ENCODE data around the gene OPN1SW.

Gene OPN1SW

DNA sequence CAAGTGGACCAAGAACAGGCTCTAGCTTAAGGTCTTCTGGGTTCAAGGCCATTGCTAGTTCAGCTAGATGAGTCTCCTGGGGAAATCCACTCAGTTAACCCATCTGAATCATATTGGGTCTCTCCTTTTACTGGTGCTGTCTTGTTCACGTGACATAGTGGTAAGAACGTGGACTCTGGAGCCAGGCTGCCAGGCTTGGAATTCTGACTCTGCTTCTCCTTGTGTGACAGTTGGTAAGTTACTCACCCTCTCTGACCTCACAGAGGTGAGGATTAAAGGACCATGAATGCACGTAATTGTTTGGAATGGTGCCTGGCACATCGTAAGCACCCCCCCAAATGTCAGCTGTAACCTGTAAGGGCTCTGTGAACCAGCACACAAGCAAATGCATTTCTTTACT, 46.1 kb downstream of the OPN1SW start:
- H3K9me3 ChIP-seq: no peaks in the 10 kb centered on the region
- H3K27me3 ChIP-seq: no peaks in the 10 kb centered on the region
- TF ChIP-seq, protein P1, sequence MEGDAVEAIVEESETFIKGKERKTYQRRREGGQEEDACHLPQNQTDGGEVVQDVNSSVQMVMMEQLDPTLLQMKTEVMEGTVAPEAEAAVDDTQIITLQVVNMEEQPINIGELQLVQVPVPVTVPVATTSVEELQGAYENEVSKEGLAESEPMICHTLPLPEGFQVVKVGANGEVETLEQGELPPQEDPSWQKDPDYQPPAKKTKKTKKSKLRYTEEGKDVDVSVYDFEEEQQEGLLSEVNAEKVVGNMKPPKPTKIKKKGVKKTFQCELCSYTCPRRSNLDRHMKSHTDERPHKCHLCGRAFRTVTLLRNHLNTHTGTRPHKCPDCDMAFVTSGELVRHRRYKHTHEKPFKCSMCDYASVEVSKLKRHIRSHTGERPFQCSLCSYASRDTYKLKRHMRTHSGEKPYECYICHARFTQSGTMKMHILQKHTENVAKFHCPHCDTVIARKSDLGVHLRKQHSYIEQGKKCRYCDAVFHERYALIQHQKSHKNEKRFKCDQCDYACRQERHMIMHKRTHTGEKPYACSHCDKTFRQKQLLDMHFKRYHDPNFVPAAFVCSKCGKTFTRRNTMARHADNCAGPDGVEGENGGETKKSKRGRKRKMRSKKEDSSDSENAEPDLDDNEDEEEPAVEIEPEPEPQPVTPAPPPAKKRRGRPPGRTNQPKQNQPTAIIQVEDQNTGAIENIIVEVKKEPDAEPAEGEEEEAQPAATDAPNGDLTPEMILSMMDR (IDR thresholded peaks at IDR 0.05; ENCODE audit: low read depth, low read length): no peak
- no peak for DNase-seq
- H3K36me3 ChIP-seq: no peaks in the 10 kb centered on the region
- no peak overlapping the region for H3K4me3 ChIP-seq (ENCODE audit: low read depth, low read length)
- H3K4me1 ChIP-seq: peaks cover 3% of the 10 kb centered on the region

DNA sequence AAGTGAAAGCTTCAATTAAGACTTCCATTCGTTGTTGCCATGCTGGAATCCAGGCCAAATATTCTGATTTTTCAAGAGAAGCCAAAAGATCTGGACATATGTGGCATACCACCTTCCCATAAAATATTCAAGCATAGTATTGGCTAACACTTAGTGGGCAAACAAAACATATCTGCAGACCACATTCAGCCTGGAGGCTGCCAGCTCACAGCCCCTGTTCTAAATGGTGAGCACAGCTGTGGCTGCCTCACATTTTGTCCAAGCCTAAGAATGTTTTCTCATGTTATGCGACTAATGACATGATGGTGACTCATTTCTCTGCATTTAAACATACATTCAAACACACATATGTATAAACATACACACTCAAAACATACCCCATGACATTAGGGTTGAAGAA, 47.0 kb downstream of the OPN1SW start:
- Histone ChIP-seq H3K36me3 (no peaks in the 10 kb centered on the region), H3K4me1 (peaks cover 3% of the 10 kb centered on the region), H3K9me3 (no peaks in the 10 kb centered on the region), H3K27me3 (no peaks in the 10 kb centered on the region), H3K4me3 (ENCODE audit: low read depth, low read length) (no peak overlapping the region)
- TF ChIP-seq, protein P1 (IDR thresholded peaks at IDR 0.05; ENCODE audit: low read depth, low read length): no peak
- no peak for DNase-seq

DNA sequence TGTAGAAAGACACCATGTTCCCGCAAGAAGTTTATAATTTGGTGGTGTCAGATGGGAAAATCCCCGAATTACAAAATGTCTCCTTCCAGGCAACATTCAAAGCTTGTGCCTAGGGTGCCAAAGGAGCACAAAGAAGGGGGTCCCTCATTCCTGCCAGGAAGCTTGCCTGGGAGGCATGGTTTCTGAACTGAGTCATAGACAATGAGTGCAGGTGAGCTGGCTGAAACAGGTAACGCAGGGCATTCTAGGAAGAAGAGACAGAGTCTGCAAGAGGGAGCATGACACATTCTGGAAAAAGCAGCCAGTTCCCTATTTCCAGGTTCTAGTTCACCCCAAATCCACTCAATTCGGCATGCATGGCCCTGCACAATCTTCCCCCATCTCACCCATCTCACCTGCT, 48.4 kb downstream of the OPN1SW start:
- DNase-seq: no peak
- Histone ChIP-seq H3K4me3 (ENCODE audit: low read depth, low read length) (no peak overlapping the region), H3K9me3 (no peaks in the 10 kb centered on the region)

DNA sequence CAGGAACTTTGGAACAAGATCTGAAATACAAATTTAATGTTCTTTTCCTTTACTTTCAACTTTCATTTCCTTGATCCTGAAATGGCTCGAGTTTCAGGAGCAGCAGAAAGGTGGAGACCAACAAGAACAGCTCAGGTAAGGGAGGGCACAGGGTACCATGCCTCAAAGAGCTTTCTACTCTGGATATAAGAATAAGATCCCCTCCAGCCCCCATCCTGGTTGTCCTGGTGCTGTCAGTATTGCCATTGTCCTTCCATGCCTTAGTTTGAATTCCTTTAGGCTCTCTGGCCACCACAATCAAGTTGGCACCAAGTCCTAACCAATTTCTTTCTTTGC, 48.9 kb downstream of the OPN1SW start:
- Histone ChIP-seq H3K9me3 (no peaks in the 10 kb centered on the region), H3K27me3 (no peaks in the 10 kb centered on the region), H3K4me3 (ENCODE audit: low read depth, low read length) (no peak overlapping the region), H3K36me3 (no peaks in the 10 kb centered on the region), H3K4me1 (no peaks in the 10 kb centered on the region; the same call in 1 of the 2 replicates)
- TF ChIP-seq, protein P1 (IDR thresholded peaks at IDR 0.05; ENCODE audit: low read depth, low read length): no peak
- DNase-seq: no peak

More for the DNA sequence above, 48.4 kb downstream of the OPN1SW start:
- H3K27me3 ChIP-seq: no peaks in the 10 kb centered on the region
- no peaks in the 10 kb centered on the region for H3K36me3 ChIP-seq
- H3K4me1 ChIP-seq: no peaks in the 10 kb centered on the region
- TF ChIP-seq, protein P1 (IDR thresholded peaks at IDR 0.05; ENCODE audit: low read depth, low read length): no peak

DNA sequence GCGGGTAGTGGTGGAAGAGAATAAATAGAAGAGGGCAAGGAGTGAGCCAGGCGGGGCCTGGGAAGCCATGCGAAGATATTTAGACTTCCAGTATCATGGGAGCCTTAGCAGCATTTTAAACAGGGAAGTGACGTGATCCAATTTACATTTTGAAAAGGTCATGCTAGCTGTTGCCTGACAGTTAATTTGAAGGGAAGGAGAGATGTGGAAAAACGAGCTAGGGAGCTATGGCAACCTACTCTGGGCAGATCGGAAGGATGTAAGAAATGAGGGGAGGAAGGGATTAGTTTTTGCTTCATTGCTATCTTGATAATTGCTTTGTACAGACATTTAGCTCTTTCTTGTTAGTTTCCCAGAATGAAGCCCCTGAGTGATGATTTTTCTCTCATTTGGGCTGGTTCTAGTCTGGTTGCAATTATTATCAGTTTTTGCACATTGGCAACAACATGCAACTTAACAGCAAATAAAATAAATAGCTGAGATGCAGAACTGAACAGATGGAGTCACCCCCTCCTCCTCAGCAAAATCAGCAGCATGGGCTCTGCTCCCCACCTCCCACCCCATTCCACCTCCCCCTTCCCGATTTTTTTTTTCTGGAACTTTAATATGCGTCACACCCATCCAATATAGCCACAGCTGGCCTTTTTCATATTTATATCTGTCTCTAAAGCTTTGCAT, 49.4 kb downstream of the OPN1SW start:
- no peaks in the 10 kb centered on the region; the same call in 1 of the 2 replicates for H3K4me1 ChIP-seq
- no peaks in the 10 kb centered on the region for H3K36me3 ChIP-seq
- no peaks in the 10 kb centered on the region for H3K9me3 ChIP-seq
- H3K27me3 ChIP-seq: no peaks in the 10 kb centered on the region
- no peak for DNase-seq
- H3K4me3 ChIP-seq (ENCODE audit: low read depth, low read length): no peak overlapping the region
- TF ChIP-seq, protein P1 (IDR thresholded peaks at IDR 0.05; ENCODE audit: low read depth, low read length): no peak

DNA sequence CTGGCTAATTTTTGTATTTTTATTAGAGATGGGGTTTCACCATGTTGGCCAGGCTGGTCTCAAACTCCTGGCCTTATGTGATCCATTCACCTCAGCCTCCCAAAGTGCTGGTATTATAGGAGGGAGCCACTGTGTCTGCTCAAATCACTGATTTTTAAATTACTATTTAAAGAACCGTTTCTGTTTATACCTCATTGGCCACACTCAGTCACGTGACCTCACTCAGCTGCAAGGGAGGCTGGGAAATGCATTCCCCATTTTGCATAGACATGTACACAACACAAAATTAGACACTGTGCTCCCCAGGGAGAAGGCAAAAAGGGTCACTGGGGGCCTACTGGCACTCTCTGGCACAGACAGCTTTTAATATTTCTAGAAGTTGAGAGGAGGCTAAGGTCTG, 50.1 kb downstream of the OPN1SW start:
- Histone ChIP-seq H3K9me3 (no peaks in the 10 kb centered on the region), H3K27me3 (no peaks in the 10 kb centered on the region), H3K4me3 (ENCODE audit: low read depth, low read length) (no peak overlapping the region), H3K4me1 (no peaks in the 10 kb centered on the region; the same call in 1 of the 2 replicates), H3K36me3 (no peaks in the 10 kb centered on the region)
- DNase-seq: no peak
- TF ChIP-seq, protein P1 (IDR thresholded peaks at IDR 0.05; ENCODE audit: low read depth, low read length): no peak
